HEK293 (cell line): ENCODE results near the gene CLDN18.

Source experiments
- CTCF ChIP-seq: fragments of 450-650 bp; formaldehyde crosslinking; IDR thresholded peaks from 2 replicates; pipeline ENCODE4 v1.5.1; 2016; ENCODE audit warnings: missing biosample characterization, missing genetic modification characterization
- PRDM10 ChIP-seq: fragments of 450-650 bp; formaldehyde crosslinking; IDR thresholded peaks from 2 replicates; pipeline ENCODE4 v1.5.1; 2016; ENCODE audit warnings: missing biosample characterization, missing genetic modification characterization
- ZBTB17 ChIP-seq: fragments of 450-650 bp; formaldehyde crosslinking; IDR thresholded peaks from 2 replicates; pipeline ENCODE4 v1.5.1; 2016; ENCODE audit warnings: missing biosample characterization, missing genetic modification characterization

- no peak for TF ChIP-seq CTCF (tag by site-specific recombination)
- TF ChIP-seq ZBTB17 = no peak
- TF ChIP-seq PRDM10 (tag by site-specific recombination) = no peak
Observed at GRCh38 chr3:138025553-138025952, 15.6 kb downstream of the CLDN18 start.
